ENCODE results near the gene LCE5A. TPM values are rescaled to one million over a fixed set of nuclear protein-coding genes. Genes with fewer than 3 reads are reported as not detected.
A peak's percentile ranks its signal among the peaks of the same experiment; 100 is the strongest.

LCE5A gene
- total RNA-seq, 1 donor from 2014 or later, result not detected

GRCh38 chr1:152495066-152495675 is 15.4 kb upstream of the LCE5A start:
- H3K4me1 Mint-ChIP-seq (ENCODE audit: unreplicated experiment), result no peaks in the 10 kb centered on the region
- peak; percentile 63 for DNase-seq (ENCODE audit: low spot score)
- no peaks in the 10 kb centered on the region for H3K9me3 Mint-ChIP-seq (ENCODE audit: unreplicated experiment)
- H3K27me3 Mint-ChIP-seq (ENCODE audit: unreplicated experiment), result peaks cover 3% of the 10 kb centered on the region
- no peak overlapping the region for H3K27ac Mint-ChIP-seq (ENCODE audit: unreplicated experiment)
- peak; percentile 71 for TF ChIP-seq CTCF (IDR thresholded peaks at IDR 0.05; ENCODE audit: unreplicated experiment)
- H3K4me3 Mint-ChIP-seq (ENCODE audit: unreplicated experiment), result no peak overlapping the region
- H3K36me3 Mint-ChIP-seq (ENCODE audit: low read depth, unreplicated experiment), result peaks cover 3% of the 10 kb centered on the region

- H3K36me3 Mint-ChIP-seq (ENCODE audit: low read depth, unreplicated experiment), result peaks cover 3% of the 10 kb centered on the region
- H3K4me3 Mint-ChIP-seq (ENCODE audit: unreplicated experiment), result no peak overlapping the region
- H3K9me3 Mint-ChIP-seq (ENCODE audit: unreplicated experiment), result no peaks in the 10 kb centered on the region
- peak; percentile 45 for DNase-seq (ENCODE audit: low spot score)
- peaks cover 3% of the 10 kb centered on the region for H3K27me3 Mint-ChIP-seq (ENCODE audit: unreplicated experiment)
- H3K27ac Mint-ChIP-seq (ENCODE audit: unreplicated experiment), result no peak overlapping the region
- peak; percentile 72 for TF ChIP-seq CTCF (IDR thresholded peaks at IDR 0.05; ENCODE audit: unreplicated experiment)
- no peaks in the 10 kb centered on the region for H3K4me1 Mint-ChIP-seq (ENCODE audit: unreplicated experiment)
Observed at GRCh38 chr1:152497273-152497672, 13.3 kb upstream of the LCE5A start.

- no peak overlapping the region for H3K4me3 Mint-ChIP-seq (ENCODE audit: unreplicated experiment)
- TF ChIP-seq CTCF (IDR thresholded peaks at IDR 0.05; ENCODE audit: unreplicated experiment), result no peak
- peaks cover 3% of the 10 kb centered on the region for H3K36me3 Mint-ChIP-seq (ENCODE audit: low read depth, unreplicated experiment)
- no peaks in the 10 kb centered on the region for H3K9me3 Mint-ChIP-seq (ENCODE audit: unreplicated experiment)
- H3K27me3 Mint-ChIP-seq (ENCODE audit: unreplicated experiment), result peaks cover 2% of the 10 kb centered on the region
- no peaks in the 10 kb centered on the region for H3K4me1 Mint-ChIP-seq (ENCODE audit: unreplicated experiment)
- H3K27ac Mint-ChIP-seq (ENCODE audit: unreplicated experiment), result no peak overlapping the region
- no peak for DNase-seq (ENCODE audit: low spot score)
Observed at GRCh38 chr1:152501704-152502103, 8.9 kb upstream of the LCE5A start.

- H3K36me3 Mint-ChIP-seq (ENCODE audit: low read depth, unreplicated experiment), result peaks cover 3% of the 10 kb centered on the region
Observed at GRCh38 chr1:152502496-152503180, 8.0 kb upstream of the LCE5A start.

More at GRCh38 chr1:152502496-152503180, 8.0 kb upstream of the LCE5A start:
- H3K4me3 Mint-ChIP-seq (ENCODE audit: unreplicated experiment), result no peak overlapping the region
- no peaks in the 10 kb centered on the region for H3K4me1 Mint-ChIP-seq (ENCODE audit: unreplicated experiment)
- peaks cover 2% of the 10 kb centered on the region for H3K27me3 Mint-ChIP-seq (ENCODE audit: unreplicated experiment)
- no peaks in the 10 kb centered on the region for H3K9me3 Mint-ChIP-seq (ENCODE audit: unreplicated experiment)
- no peak for TF ChIP-seq CTCF (IDR thresholded peaks at IDR 0.05; ENCODE audit: unreplicated experiment)
- no peak overlapping the region for H3K27ac Mint-ChIP-seq (ENCODE audit: unreplicated experiment)
- DNase-seq (ENCODE audit: low spot score), result no peak

All from endothelial cell (in vitro differentiated cells).